HepG2 (cell line): ENCODE measurements around the gene MAML1. TPM values are rescaled to one million over a fixed set of nuclear protein-coding genes. Genes with fewer than 3 reads are reported as not detected.
A peak's percentile ranks its signal among the peaks of the same experiment; 100 is the strongest.

Experiments used
- FOXP1 ChIP-seq, 2 experiments: fragments of 450-650 bp in 1 of 2; IDR thresholded peaks; 2 replicates each; pipeline ENCODE4 v1.6.1; 2017 to 2018; ENCODE audit warnings: antibody characterized with exemption in 1 of 2
- GABPA ChIP-seq, 2 experiments: IDR thresholded peaks; 2 replicates each; pipeline ENCODE4 v1.6.1; 2011 to 2016; ENCODE audit warnings: low read depth in 2 of 2, low read length in 1 of 2, missing biosample characterization in 1 of 2, missing genetic modification characterization in 1 of 2
- NR3C1 ChIP-seq: sonication (generic); formaldehyde crosslinking; IDR thresholded peaks from 2 replicates; pipeline ENCODE4 v1.4.0; 2020; ENCODE audit warnings: missing genetic modification reagents
- PHF21A ChIP-seq: sonication (generic); formaldehyde crosslinking; IDR thresholded peaks from 2 replicates; pipeline ENCODE4 v1.5.0; 2020; ENCODE audit warnings: mild to moderate bottlenecking, missing genetic modification reagents
- RCOR2 ChIP-seq: IDR thresholded peaks from 2 replicates; pipeline ENCODE4 v1.6.1; 2016; ENCODE audit warnings: missing biosample characterization, missing genetic modification reagents
- ZNF441 ChIP-seq: sonication (generic); formaldehyde crosslinking; IDR thresholded peaks from 2 replicates; pipeline ENCODE4 v1.7.0; 2021; ENCODE audit warnings: missing genetic modification reagents, borderline replicate concordance
- ZNF567 ChIP-seq: sonication (generic); formaldehyde crosslinking; IDR thresholded peaks from 2 replicates; pipeline ENCODE4 v1.8.1; 2023; ENCODE audit warnings: mild to moderate bottlenecking, missing genetic modification reagents, borderline replicate concordance
- ZSCAN20 ChIP-seq: sonication (generic); formaldehyde crosslinking; IDR thresholded peaks from 2 replicates; pipeline ENCODE4 v1.4.0; 2020; ENCODE audit warnings: missing genetic modification reagents, mild to moderate bottlenecking, borderline replicate concordance
- polyA plus RNA-seq, 8 experiments: library from polyadenylated mRNA; depleted of rRNA in 3 of 8; stranded (reverse) in 7 of 8; unstranded in 1 of 8; fragments of >200 nt; fragmentation: Illumina TruSeq in 4 of 8; extraction: Trizol in 4 of 8; gene quantifications; 2 replicates each; pipeline versions ENCODE4 v1.2.1 to v1.2.3, GENCODE V29; 2011 to 2016; ENCODE audit warnings: low read depth in 4 of 8, missing spikeins in 1 of 8, mixed read lengths in 1 of 8; ENCODE audit not compliant: insufficient read depth in 1 of 8
- total RNA-seq, 5 experiments: library from RNA; depleted of rRNA; stranded (reverse); fragments of >200 nt; fragmentation: Illumina TruSeq; extraction: Trizol; gene quantifications; 2 replicates each; pipeline ENCODE4 v1.2.3, GENCODE V29; 2016; ENCODE audit warnings: low read depth in 1 of 5
- TF ChIP-seq, protein P1 (sequence below): sonication (generic); formaldehyde crosslinking; IDR thresholded peaks from 2 replicates; pipeline ENCODE4 v1.4.0; 2020; ENCODE audit warnings: missing genetic modification reagents, borderline replicate concordance
- TF ChIP-seq, protein P2 (sequence below): sonication (generic); formaldehyde crosslinking; IDR thresholded peaks from 2 replicates; pipeline ENCODE4 v1.8.1; 2023; ENCODE audit warnings: mild to moderate bottlenecking, missing genetic modification reagents
- TF ChIP-seq, protein P3 (sequence below): sonication (generic); formaldehyde crosslinking; IDR thresholded peaks from 2 replicates; pipeline ENCODE4 v1.5.0; 2020; ENCODE audit warnings: mild to moderate bottlenecking, missing genetic modification reagents, borderline replicate concordance
- TF ChIP-seq, protein P4 (sequence below): sonication (generic); formaldehyde crosslinking; IDR thresholded peaks from 2 replicates; pipeline ENCODE4 v1.4.0; 2020; ENCODE audit warnings: missing genetic modification reagents
- TF ChIP-seq, protein P5 (sequence below): sonication (generic); formaldehyde crosslinking; IDR thresholded peaks from 2 replicates; pipeline ENCODE4 v1.8.1; 2022; ENCODE audit warnings: mild to moderate bottlenecking, missing genetic modification reagents
- TF ChIP-seq, protein P6 (sequence below): sonication (generic); formaldehyde crosslinking; conservative IDR thresholded peaks from 2 replicates; pipeline ENCODE4 v1.4.0; 2020; ENCODE audit warnings: missing genetic modification reagents
- TF ChIP-seq, protein P7 (sequence below): IDR thresholded peaks from 2 replicates; pipeline ENCODE4 v1.6.1; 2016; ENCODE audit warnings: mild to moderate bottlenecking

The MAML1 gene
- total and polyA plus RNA-seq, 2 of the 13 experiments (the other 11 are each of a cell fraction or from before 2014, with no cell fraction given): 10.0 to 10.8 TPM

DNA sequence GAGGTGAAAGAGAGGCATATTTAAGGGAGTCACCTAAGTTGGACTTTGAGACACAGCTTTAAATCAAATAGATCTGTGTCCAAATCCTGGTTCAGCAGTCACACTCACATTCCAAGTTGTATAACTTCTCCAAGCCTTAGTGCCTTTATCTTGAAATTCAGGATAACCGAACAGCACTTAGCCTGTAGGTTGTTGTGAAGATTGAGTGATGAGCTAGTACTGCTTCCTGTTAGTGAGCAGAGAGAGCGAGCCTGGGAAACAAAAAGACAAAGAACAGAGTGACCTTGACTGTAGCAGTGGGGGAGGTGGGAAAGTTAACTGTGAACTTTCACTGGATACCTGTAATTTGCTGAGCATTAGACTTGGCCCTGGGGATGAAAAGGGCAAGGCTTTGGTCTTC lies 22.4 kb downstream of the MAML1 start (continued):
- TF ChIP-seq, protein P1, sequence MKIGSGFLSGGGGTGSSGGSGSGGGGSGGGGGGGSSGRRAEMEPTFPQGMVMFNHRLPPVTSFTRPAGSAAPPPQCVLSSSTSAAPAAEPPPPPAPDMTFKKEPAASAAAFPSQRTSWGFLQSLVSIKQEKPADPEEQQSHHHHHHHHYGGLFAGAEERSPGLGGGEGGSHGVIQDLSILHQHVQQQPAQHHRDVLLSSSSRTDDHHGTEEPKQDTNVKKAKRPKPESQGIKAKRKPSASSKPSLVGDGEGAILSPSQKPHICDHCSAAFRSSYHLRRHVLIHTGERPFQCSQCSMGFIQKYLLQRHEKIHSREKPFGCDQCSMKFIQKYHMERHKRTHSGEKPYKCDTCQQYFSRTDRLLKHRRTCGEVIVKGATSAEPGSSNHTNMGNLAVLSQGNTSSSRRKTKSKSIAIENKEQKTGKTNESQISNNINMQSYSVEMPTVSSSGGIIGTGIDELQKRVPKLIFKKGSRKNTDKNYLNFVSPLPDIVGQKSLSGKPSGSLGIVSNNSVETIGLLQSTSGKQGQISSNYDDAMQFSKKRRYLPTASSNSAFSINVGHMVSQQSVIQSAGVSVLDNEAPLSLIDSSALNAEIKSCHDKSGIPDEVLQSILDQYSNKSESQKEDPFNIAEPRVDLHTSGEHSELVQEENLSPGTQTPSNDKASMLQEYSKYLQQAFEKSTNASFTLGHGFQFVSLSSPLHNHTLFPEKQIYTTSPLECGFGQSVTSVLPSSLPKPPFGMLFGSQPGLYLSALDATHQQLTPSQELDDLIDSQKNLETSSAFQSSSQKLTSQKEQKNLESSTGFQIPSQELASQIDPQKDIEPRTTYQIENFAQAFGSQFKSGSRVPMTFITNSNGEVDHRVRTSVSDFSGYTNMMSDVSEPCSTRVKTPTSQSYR: peak; percentile 97
- TF ChIP-seq PHF21A (CRISPR knock-in tag) (peak; percentile 86; the same call in 1 of the 2 replicates), NR3C1 (CRISPR knock-in tag) (no peak), FOXP1 (IDR thresholded peaks at IDR 0.05) (no peak), FOXP1 (CRISPR knock-in tag; IDR thresholded peaks at IDR 0.05) (0 out of 2 replicates have a peak, but pooled peaks have one; percentile 19), ZSCAN20 (CRISPR knock-in tag) (no peak), ZNF441 (CRISPR knock-in tag) (peak; percentile 53; the same call in 1 of the 2 replicates), ZNF567 (CRISPR knock-in tag) (no peak), GABPA (IDR thresholded peaks at IDR 0.05; ENCODE audit: low read depth, low read length) (no peak), GABPA (CRISPR knock-in tag; IDR thresholded peaks at IDR 0.05; ENCODE audit: low read depth) (peak; percentile 51), RCOR2 (peak; percentile 79)
- TF ChIP-seq, protein P2, sequence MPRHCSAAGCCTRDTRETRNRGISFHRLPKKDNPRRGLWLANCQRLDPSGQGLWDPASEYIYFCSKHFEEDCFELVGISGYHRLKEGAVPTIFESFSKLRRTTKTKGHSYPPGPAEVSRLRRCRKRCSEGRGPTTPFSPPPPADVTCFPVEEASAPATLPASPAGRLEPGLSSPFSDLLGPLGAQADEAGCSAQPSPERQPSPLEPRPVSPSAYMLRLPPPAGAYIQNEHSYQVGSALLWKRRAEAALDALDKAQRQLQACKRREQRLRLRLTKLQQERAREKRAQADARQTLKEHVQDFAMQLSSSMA (CRISPR knock-in tag): no peak
- TF ChIP-seq, protein P3, sequence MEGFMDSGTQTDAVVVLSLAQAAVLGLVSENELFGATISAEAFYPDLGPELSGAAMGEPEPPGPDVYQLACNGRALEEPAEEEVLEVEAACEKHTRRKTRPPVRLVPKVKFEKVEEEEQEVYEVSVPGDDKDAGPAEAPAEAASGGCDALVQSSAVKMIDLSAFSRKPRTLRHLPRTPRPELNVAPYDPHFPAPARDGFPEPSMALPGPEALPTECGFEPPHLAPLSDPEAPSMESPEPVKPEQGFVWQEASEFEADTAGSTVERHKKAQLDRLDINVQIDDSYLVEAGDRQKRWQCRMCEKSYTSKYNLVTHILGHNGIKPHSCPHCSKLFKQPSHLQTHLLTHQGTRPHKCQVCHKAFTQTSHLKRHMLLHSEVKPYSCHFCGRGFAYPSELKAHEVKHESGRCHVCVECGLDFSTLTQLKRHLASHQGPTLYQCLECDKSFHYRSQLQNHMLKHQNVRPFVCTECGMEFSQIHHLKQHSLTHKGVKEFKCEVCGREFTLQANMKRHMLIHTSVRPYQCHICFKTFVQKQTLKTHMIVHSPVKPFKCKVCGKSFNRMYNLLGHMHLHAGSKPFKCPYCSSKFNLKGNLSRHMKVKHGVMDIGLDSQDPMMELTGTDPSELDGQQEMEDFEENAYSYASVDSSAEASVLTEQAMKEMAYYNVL (CRISPR knock-in tag): peak; percentile 92; the same call in 1 of the 2 replicates
- TF ChIP-seq, protein P4, sequence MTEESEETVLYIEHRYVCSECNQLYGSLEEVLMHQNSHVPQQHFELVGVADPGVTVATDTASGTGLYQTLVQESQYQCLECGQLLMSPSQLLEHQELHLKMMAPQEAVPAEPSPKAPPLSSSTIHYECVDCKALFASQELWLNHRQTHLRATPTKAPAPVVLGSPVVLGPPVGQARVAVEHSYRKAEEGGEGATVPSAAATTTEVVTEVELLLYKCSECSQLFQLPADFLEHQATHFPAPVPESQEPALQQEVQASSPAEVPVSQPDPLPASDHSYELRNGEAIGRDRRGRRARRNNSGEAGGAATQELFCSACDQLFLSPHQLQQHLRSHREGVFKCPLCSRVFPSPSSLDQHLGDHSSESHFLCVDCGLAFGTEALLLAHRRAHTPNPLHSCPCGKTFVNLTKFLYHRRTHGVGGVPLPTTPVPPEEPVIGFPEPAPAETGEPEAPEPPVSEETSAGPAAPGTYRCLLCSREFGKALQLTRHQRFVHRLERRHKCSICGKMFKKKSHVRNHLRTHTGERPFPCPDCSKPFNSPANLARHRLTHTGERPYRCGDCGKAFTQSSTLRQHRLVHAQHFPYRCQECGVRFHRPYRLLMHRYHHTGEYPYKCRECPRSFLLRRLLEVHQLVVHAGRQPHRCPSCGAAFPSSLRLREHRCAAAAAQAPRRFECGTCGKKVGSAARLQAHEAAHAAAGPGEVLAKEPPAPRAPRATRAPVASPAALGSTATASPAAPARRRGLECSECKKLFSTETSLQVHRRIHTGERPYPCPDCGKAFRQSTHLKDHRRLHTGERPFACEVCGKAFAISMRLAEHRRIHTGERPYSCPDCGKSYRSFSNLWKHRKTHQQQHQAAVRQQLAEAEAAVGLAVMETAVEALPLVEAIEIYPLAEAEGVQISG (CRISPR knock-in tag): peak; percentile 15; the same call in 1 of the 2 replicates
- TF ChIP-seq, protein P5, sequence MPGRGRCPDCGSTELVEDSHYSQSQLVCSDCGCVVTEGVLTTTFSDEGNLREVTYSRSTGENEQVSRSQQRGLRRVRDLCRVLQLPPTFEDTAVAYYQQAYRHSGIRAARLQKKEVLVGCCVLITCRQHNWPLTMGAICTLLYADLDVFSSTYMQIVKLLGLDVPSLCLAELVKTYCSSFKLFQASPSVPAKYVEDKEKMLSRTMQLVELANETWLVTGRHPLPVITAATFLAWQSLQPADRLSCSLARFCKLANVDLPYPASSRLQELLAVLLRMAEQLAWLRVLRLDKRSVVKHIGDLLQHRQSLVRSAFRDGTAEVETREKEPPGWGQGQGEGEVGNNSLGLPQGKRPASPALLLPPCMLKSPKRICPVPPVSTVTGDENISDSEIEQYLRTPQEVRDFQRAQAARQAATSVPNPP: 0 out of 2 replicates have a peak, but pooled peaks have one; percentile 48
- TF ChIP-seq, protein P6, sequence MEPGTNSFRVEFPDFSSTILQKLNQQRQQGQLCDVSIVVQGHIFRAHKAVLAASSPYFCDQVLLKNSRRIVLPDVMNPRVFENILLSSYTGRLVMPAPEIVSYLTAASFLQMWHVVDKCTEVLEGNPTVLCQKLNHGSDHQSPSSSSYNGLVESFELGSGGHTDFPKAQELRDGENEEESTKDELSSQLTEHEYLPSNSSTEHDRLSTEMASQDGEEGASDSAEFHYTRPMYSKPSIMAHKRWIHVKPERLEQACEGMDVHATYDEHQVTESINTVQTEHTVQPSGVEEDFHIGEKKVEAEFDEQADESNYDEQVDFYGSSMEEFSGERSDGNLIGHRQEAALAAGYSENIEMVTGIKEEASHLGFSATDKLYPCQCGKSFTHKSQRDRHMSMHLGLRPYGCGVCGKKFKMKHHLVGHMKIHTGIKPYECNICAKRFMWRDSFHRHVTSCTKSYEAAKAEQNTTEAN: 0 out of 2 replicates have a peak, but pooled peaks have one; percentile 24
- TF ChIP-seq, protein P7, sequence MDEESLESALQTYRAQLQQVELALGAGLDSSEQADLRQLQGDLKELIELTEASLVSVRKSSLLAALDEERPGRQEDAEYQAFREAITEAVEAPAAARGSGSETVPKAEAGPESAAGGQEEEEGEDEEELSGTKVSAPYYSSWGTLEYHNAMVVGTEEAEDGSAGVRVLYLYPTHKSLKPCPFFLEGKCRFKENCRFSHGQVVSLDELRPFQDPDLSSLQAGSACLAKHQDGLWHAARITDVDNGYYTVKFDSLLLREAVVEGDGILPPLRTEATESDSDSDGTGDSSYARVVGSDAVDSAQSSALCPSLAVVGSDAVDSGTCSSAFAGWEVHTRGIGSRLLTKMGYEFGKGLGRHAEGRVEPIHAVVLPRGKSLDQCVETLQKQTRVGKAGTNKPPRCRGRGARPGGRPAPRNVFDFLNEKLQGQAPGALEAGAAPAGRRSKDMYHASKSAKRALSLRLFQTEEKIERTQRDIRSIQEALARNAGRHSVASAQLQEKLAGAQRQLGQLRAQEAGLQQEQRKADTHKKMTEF (CRISPR knock-in tag): 0 out of 2 replicates have a peak, but pooled peaks have one; percentile 35
